ENCODE results near the gene PDLIM1.
"Not testable (repeated sequence)": the region's sequence is repeated elsewhere in the genome, so short reads cannot be mapped to it uniquely, and the experiment has no call there.

PDLIM1 gene

GRCh38 chr10:95247881-95248583, 42.8 kb downstream of the PDLIM1 start:
- H3K27ac ChIP-seq = peak overlapping the region in 7 of 21 experiments; percentile 2 to 58 (median 35)

GRCh38 chr10:95247200-95247880, 43.5 kb downstream of the PDLIM1 start:
- H3K27ac ChIP-seq = peak overlapping the region in 7 of 21 experiments; percentile 2 to 58 (median 35)

More at GRCh38 chr10:95247881-95248583, 42.8 kb downstream of the PDLIM1 start:
- no peak overlapping the region for H3K4me3 ChIP-seq

GRCh38 chr10:95246582-95247051, 44.2 kb downstream of the PDLIM1 start:
- Histone ChIP-seq H3K27ac (peak overlapping the region in 2 of 21 experiments; percentile 1 to 17), H3K4me3 (no peak overlapping the region)

More at GRCh38 chr10:95247200-95247880, 43.5 kb downstream of the PDLIM1 start:
- no peak overlapping the region for H3K4me3 ChIP-seq

GRCh38 chr10:95245425-95246055, 45.3 kb downstream of the PDLIM1 start:
- H3K4me3 ChIP-seq = no peak overlapping the region

GRCh38 chr10:95244152-95244551, 46.7 kb downstream of the PDLIM1 start:
- H3K27ac ChIP-seq = no peak overlapping the region
- no peak overlapping the region for H3K4me3 ChIP-seq

More at GRCh38 chr10:95245425-95246055, 45.3 kb downstream of the PDLIM1 start:
- no peak overlapping the region for H3K27ac ChIP-seq

- H3K4me3 ChIP-seq = no peak overlapping the region
- no peak overlapping the region for H3K27ac ChIP-seq
These were observed 47.5 kb downstream of the PDLIM1 start for GRCh38 chr10:95243318-95243617.

GRCh38 chr10:95242581-95243317, 48.1 kb downstream of the PDLIM1 start:
- no peak overlapping the region for H3K27ac ChIP-seq
- no peak overlapping the region for H3K4me3 ChIP-seq

GRCh38 chr10:95241533-95241932, 49.3 kb downstream of the PDLIM1 start:
- no peak overlapping the region for H3K4me3 ChIP-seq
- H3K27ac ChIP-seq = no peak overlapping the region

- H3K4me3 ChIP-seq = no peak overlapping the region
- H3K27ac ChIP-seq = no peak overlapping the region
These were observed 50.0 kb downstream of the PDLIM1 start for GRCh38 chr10:95240811-95241210.

GRCh38 chr10:95240096-95240495, 50.7 kb downstream of the PDLIM1 start:
- not testable (repeated sequence) for H3K4me3 ChIP-seq, H3K27ac ChIP-seq

- H3K27ac ChIP-seq = no peak overlapping the region
- no peak overlapping the region for H3K4me3 ChIP-seq
These were observed 53.2 kb downstream of the PDLIM1 start for GRCh38 chr10:95237376-95238170.

- Histone ChIP-seq H3K4me3 (no peak overlapping the region), H3K27ac (no peak overlapping the region)
These were observed 54.5 kb downstream of the PDLIM1 start for GRCh38 chr10:95236068-95236903.

- Histone ChIP-seq H3K4me3 (no peak overlapping the region), H3K27ac (no peak overlapping the region)
These were observed 55.1 kb downstream of the PDLIM1 start for GRCh38 chr10:95235676-95236067.

GRCh38 chr10:95234951-95235350, 55.9 kb downstream of the PDLIM1 start:
- no peak overlapping the region for H3K27ac ChIP-seq

GRCh38 chr10:95233377-95234034, 57.3 kb downstream of the PDLIM1 start:
- no peak overlapping the region for H3K4me3 ChIP-seq

More at GRCh38 chr10:95234951-95235350, 55.9 kb downstream of the PDLIM1 start:
- H3K4me3 ChIP-seq = no peak overlapping the region

GRCh38 chr10:95230677-95231586, 59.9 kb downstream of the PDLIM1 start:
- peak overlapping the region in 1 of 21 experiments; percentile 59 for H3K27ac ChIP-seq

More at GRCh38 chr10:95233377-95234034, 57.3 kb downstream of the PDLIM1 start:
- H3K27ac ChIP-seq = no peak overlapping the region

More at GRCh38 chr10:95230677-95231586, 59.9 kb downstream of the PDLIM1 start:
- peak overlapping the region; percentile 11 to 31 (median 25) for H3K4me3 ChIP-seq
